ENCODE results near the gene ASCC2.

ASCC2 gene

DNA sequence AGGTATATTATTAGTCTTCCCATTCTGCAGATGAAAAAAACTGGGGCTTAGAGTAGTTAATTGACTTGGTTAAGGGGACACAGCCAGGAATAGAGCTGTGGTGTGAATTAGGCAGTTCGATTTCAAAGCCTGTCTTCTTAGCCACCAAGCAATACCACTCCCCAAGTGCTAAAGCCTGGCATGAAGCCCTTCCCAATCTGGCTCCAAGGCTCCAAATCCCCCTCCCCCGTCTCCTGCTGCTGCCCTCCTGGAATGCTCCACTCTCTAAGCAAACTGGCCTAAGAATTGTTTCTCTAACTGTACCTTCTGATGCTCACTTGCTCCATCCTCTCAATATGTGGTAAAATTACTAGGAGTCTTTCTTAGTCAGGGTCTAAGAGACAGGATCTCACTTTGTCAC lies 18.6 kb downstream of the ASCC2 start:
- TF ChIP-seq CTCF (IDR thresholded peaks at IDR 0.05; ENCODE audit: low read length, missing control alignments), result no peak
- no peak overlapping the region for H3K4me3 ChIP-seq (replicated peaks; ENCODE audit: low read depth, low read length)
- no peak for DNase-seq (ENCODE audit: low read depth)

DNA sequence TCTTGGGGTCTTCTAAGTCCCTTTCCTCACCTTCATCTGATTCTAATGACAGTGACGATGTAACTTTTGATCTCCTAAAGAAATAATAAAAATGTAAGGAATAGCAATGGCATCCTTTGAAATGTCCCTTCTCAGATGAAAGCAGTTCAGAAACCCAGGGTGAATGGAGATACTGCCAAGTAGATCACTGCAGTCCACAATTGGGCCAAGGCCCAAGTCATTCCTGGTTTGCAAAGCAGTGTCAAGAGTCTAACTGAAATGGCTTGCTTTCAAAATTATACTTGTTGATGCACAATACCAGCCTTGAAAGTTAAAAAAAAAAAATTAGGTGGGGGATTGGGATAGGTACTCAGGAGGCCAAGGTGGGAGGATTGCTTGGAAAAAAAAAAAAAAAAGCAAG lies 20.4 kb downstream of the ASCC2 start:
- H3K4me3 ChIP-seq (replicated peaks; ENCODE audit: low read depth, low read length), result no peak overlapping the region
- DNase-seq (ENCODE audit: low read depth), result no peak
- no peak for TF ChIP-seq CTCF (IDR thresholded peaks at IDR 0.05; ENCODE audit: low read length, missing control alignments)

DNA sequence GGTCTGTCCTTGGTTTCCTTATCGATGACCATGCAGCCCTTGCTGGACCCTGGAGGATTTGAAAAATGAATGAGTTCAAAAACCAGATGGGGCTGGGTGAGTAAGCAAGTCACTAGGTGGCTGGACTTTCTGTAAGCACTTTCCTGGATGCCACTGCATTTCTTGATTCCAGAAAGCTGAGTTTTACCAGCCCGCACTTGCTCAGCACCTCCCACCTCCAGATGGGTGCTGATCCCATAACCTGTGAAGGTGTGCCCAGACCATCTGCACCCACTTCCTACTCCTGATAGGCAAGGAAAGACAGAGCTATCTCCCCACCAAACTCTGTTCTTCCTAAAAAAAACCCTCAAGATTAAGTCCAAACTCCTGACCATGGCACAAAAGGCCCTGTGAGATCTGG lies 21.1 kb downstream of the ASCC2 start:
- no peak for TF ChIP-seq CTCF (IDR thresholded peaks at IDR 0.05; ENCODE audit: low read length, missing control alignments)

DNA sequence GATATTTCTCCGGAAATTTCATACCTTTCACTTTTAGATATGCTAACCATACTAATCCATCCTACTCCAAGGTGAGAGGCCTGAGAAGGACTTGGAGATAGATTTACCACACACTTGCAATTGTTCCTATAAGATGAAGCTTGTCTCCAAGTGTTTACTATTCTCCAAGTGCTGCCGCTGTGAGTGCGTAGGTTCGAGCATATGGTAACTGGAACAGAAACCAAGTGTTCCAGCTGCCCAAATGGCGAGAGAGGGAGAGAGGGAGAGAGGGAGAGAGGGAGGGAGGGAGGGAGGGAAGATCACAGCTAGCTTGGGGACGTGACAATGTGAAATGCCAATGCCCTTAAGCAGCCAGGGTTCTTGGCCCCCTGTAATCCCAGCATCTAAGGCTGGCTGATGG lies 21.5 kb downstream of the ASCC2 start:
- no peak for DNase-seq (ENCODE audit: low read depth)
- no peak overlapping the region for H3K4me3 ChIP-seq (replicated peaks; ENCODE audit: low read depth, low read length)
- no peak for TF ChIP-seq CTCF (IDR thresholded peaks at IDR 0.05; ENCODE audit: low read length, missing control alignments)

More for the DNA sequence above, 21.1 kb downstream of the ASCC2 start:
- no peak overlapping the region for H3K4me3 ChIP-seq (replicated peaks; ENCODE audit: low read depth, low read length)
- no peak for DNase-seq (ENCODE audit: low read depth)

- no peak for DNase-seq (ENCODE audit: low read depth)
- H3K4me3 ChIP-seq (replicated peaks; ENCODE audit: low read depth, low read length), result no peak overlapping the region
- TF ChIP-seq CTCF (IDR thresholded peaks at IDR 0.05; ENCODE audit: low read length, missing control alignments), result no peak
Observed at GRCh38 chr22:29816128-29816527, 21.9 kb downstream of the ASCC2 start.

GRCh38 chr22:29815580-29815979 lies 22.5 kb downstream of the ASCC2 start:
- DNase-seq (ENCODE audit: low read depth), result no peak
- no peak overlapping the region for H3K4me3 ChIP-seq (replicated peaks; ENCODE audit: low read depth, low read length)
- TF ChIP-seq CTCF (IDR thresholded peaks at IDR 0.05; ENCODE audit: low read length, missing control alignments), result no peak

DNA sequence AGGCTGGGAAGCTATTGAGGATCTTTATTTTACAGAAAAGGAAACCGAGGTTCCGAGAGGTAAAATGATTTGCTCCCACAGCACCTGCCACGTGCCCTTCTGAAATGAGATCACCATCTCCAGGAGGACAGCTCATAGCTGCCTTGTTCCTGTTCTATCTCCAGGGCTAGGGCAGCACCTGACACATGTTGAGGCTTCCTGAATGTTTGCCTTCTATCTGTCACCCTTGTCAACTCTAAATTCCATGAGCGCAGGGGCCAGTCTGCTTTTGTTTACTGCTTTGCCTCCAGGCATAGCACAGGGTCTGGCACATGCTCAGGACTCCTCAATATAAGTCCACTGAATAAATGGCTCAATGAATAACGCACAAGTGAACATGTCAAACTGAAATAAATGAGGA lies 24.1 kb downstream of the ASCC2 start:
- TF ChIP-seq CTCF (IDR thresholded peaks at IDR 0.05; ENCODE audit: low read length, missing control alignments), result no peak
- no peak overlapping the region for H3K4me3 ChIP-seq (replicated peaks; ENCODE audit: low read depth, low read length)
- DNase-seq (ENCODE audit: low read depth), result no peak

All from fibroblast of pulmonary artery (primary cell).